NT2/D1 (cell line): ENCODE measurements around the gene EXD2.

ENCODE experiments used
- SUZ12 ChIP-seq: IDR thresholded peaks from 2 replicates; pipeline ENCODE4 v1.6.1; 2011; ENCODE audit not compliant: insufficient read length, insufficient read depth; ENCODE audit errors: extremely low read depth
- YY1 ChIP-seq: IDR thresholded peaks from 2 replicates; pipeline ENCODE4 v1.6.1; 2011; ENCODE audit not compliant: insufficient read length, insufficient read depth

GRCh38 chr14:69262516-69262915 is 71.2 kb downstream of the EXD2 start:
- TF ChIP-seq SUZ12 (no peak), YY1 (no peak)
